Nasal cavity respiratory epithelium epithelial cell of viscerocranial mucosa (primary cell): ENCODE data around the gene RGS2. TPM values are rescaled to one million over a fixed set of nuclear protein-coding genes. Genes with fewer than 3 reads are reported as not detected.

Source experiments
- total RNA-seq: library from RNA; depleted of rRNA; stranded (reverse); fragments of >200 nt; gene quantifications from 2 replicates; pipeline ENCODE4 v1.2.3, GENCODE V29; 2014

Gene RGS2
- total RNA-seq, result 6.5 and 73.1 TPM in 2 replicates

GRCh38 chr1:192808518-192809306 lies at the start of gene RGS2:
Gene RGS2 (plus strand): TSS chr1:192809039. CDS start chr1:192809072, 33 bp downstream.

Other genes with a start within 250 kb of the RGS2 start
- gene RGS1, start 233.3 kb upstream of the RGS2 start, total RNA-seq, result not detected in 2 replicates
- not detected in 2 replicates for gene RGS13, start 172.9 kb upstream of the RGS2 start, total RNA-seq